Loucy (cell line): ENCODE data around the gene CHERP.

Experiments used
- H2AFZ ChIP-seq: fragments of 200-600 bp; sonication (generic); 2 replicates; pipeline ENCODE4 v1.6.0; 2016; ENCODE audit warnings: antibody characterized with exemption, mild to moderate bottlenecking, low read length, moderate library complexity
- H3F3A ChIP-seq: fragments of 200-600 bp; 2 replicates; pipeline ENCODE4 v1.6.0; 2016; ENCODE audit warnings: antibody characterized with exemption, low read depth, mild to moderate bottlenecking
- H3K27me3 ChIP-seq: fragments of 200-600 bp; sonication (generic); 2 replicates; pipeline ENCODE4 v1.6.1; 2014; ENCODE audit warnings: low read length, mild to moderate bottlenecking; ENCODE audit not compliant: insufficient read depth, poor library complexity, severe bottlenecking
- H3K36me3 ChIP-seq: fragments of 200-600 bp; sonication (generic); 2 replicates; pipeline ENCODE4 v1.6.1; 2016; ENCODE audit warnings: low read length; ENCODE audit not compliant: insufficient read depth
- H3K4me1 ChIP-seq: fragments of 200-600 bp; sonication (generic); 2 replicates; pipeline ENCODE4 v1.5.1; 2014; ENCODE audit warnings: low read length, mild to moderate bottlenecking; ENCODE audit not compliant: insufficient read depth, poor library complexity, severe bottlenecking
- H3K4me2 ChIP-seq: fragments of 200-600 bp; sonication (generic); 2 replicates; pipeline ENCODE4 v1.6.0; 2014; ENCODE audit warnings: antibody characterized with exemption, low read length, low read depth, mild to moderate bottlenecking; ENCODE audit not compliant: poor library complexity, severe bottlenecking
- H3K4me3 ChIP-seq: fragments of 200-600 bp; sonication (generic); 2 replicates; pipeline ENCODE4 v1.5.1; 2014; ENCODE audit warnings: low read length, mild to moderate bottlenecking, mixed read lengths; ENCODE audit not compliant: poor library complexity, severe bottlenecking
- H3K79me2 ChIP-seq: fragments of 200-600 bp; sonication (generic); 2 replicates; pipeline ENCODE4 v1.6.1; 2014; ENCODE audit warnings: low read length; ENCODE audit not compliant: insufficient read depth
- H3K9ac ChIP-seq: fragments of 200-600 bp; sonication (generic); 2 replicates; pipeline ENCODE4 v1.6.0; 2014; ENCODE audit warnings: mild to moderate bottlenecking, low read depth, low read length, moderate library complexity; ENCODE audit not compliant: poor library complexity, severe bottlenecking
- H3K9me2 ChIP-seq: fragments of 200-600 bp; sonication (generic); replicated peaks from 2 replicates; pipeline ENCODE4 v1.6.1; 2016; ENCODE audit warnings: low read depth, low read length, mixed read lengths
- H3K9me3 ChIP-seq: fragments of 200-600 bp; sonication (generic); 2 replicates; pipeline ENCODE4 v1.6.1; 2014; ENCODE audit warnings: mild to moderate bottlenecking, antibody characterized with exemption, low read length, low read depth; ENCODE audit not compliant: insufficient read depth
- H4K20me1 ChIP-seq: fragments of 200-600 bp; sonication (generic); 2 replicates; pipeline ENCODE4 v1.6.0; 2014; ENCODE audit warnings: antibody characterized with exemption, low read length, mild to moderate bottlenecking; ENCODE audit not compliant: insufficient read depth, poor library complexity, severe bottlenecking
- EZH2phosphoT487 ChIP-seq: fragments of 200-600 bp; IDR thresholded peaks from 2 replicates; pipeline ENCODE4 v1.6.1; 2018; ENCODE audit warnings: antibody characterized with exemption, mild to moderate bottlenecking, moderate library complexity, borderline replicate concordance
- TF ChIP-seq, protein P1 (sequence below): fragments of 200-600 bp; sonication (generic); conservative IDR thresholded peaks from 2 replicates; pipeline ENCODE4 v1.5.1; 2014; ENCODE audit warnings: mild to moderate bottlenecking, antibody characterized with exemption, low read length

The CHERP gene

DNA sequence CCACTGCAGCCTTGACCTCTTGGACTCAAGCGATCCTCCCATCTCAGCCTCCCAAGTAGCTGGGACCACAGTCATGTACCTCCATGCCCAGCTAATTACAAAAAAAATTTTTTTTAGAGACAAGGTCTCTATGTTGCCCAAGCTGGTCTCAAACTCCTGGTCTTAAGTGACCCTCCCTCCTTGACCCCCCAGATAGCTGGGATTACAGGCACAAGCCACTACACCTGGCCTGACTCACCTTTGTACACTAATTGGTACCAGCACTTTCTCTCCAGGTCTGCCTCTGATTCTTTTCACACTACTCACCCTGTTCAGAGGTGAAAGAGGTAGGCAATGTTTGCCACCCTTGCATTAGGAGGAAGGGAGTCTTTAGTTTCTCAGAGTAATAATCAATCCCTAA, 64.9 kb downstream of the CHERP start:
- no peaks in the 10 kb centered on the region for H4K20me1 ChIP-seq
- no peaks in the 10 kb centered on the region for H3F3A ChIP-seq
- TF ChIP-seq, protein P1, sequence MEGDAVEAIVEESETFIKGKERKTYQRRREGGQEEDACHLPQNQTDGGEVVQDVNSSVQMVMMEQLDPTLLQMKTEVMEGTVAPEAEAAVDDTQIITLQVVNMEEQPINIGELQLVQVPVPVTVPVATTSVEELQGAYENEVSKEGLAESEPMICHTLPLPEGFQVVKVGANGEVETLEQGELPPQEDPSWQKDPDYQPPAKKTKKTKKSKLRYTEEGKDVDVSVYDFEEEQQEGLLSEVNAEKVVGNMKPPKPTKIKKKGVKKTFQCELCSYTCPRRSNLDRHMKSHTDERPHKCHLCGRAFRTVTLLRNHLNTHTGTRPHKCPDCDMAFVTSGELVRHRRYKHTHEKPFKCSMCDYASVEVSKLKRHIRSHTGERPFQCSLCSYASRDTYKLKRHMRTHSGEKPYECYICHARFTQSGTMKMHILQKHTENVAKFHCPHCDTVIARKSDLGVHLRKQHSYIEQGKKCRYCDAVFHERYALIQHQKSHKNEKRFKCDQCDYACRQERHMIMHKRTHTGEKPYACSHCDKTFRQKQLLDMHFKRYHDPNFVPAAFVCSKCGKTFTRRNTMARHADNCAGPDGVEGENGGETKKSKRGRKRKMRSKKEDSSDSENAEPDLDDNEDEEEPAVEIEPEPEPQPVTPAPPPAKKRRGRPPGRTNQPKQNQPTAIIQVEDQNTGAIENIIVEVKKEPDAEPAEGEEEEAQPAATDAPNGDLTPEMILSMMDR, result no peak
- TF ChIP-seq EZH2phosphoT487, result no peak
- no peaks in the 10 kb centered on the region for H3K9me2 ChIP-seq
- no peaks in the 10 kb centered on the region for H3K79me2 ChIP-seq
- no peak overlapping the region for H3K4me2 ChIP-seq
- H2AFZ ChIP-seq, result no peak overlapping the region
- no peak overlapping the region for H3K4me3 ChIP-seq
- no peaks in the 10 kb centered on the region for H3K9me3 ChIP-seq
- H3K4me1 ChIP-seq, result peaks cover 2% of the 10 kb centered on the region
- no peaks in the 10 kb centered on the region for H3K36me3 ChIP-seq
- H3K9ac ChIP-seq, result no peak overlapping the region
- no peaks in the 10 kb centered on the region for H3K27me3 ChIP-seq

- Histone ChIP-seq H3K27me3 (no peaks in the 10 kb centered on the region), H3K9me3 (no peaks in the 10 kb centered on the region), H2AFZ (no peak overlapping the region), H3K36me3 (no peaks in the 10 kb centered on the region), H3F3A (no peaks in the 10 kb centered on the region), H4K20me1 (peaks cover under 1% of the 10 kb centered on the region), H3K9ac (no peak overlapping the region), H3K4me2 (no peak overlapping the region), H3K79me2 (peaks cover 2% of the 10 kb centered on the region), H3K4me1 (peaks cover 5% of the 10 kb centered on the region), H3K9me2 (no peaks in the 10 kb centered on the region), H3K4me3 (no peak overlapping the region)
- no peak for TF ChIP-seq EZH2phosphoT487
- TF ChIP-seq, protein P1, result no peak
These were observed 65.8 kb downstream of the CHERP start for GRCh38 chr19:16476401-16476800.

GRCh38 chr19:16473875-16474392, 68.3 kb downstream of the CHERP start:
- TF ChIP-seq, protein P1, result no peak
- TF ChIP-seq EZH2phosphoT487, result no peak
- Histone ChIP-seq H3K79me2 (peaks cover 27% of the 10 kb centered on the region), H3K9ac (no peak overlapping the region), H3K9me3 (no peaks in the 10 kb centered on the region), H3K36me3 (no peaks in the 10 kb centered on the region), H3K9me2 (no peaks in the 10 kb centered on the region), H3K4me3 (no peak overlapping the region), H2AFZ (no peak overlapping the region), H3K4me1 (peaks cover 23% of the 10 kb centered on the region), H3F3A (no peaks in the 10 kb centered on the region), H4K20me1 (peaks cover 18% of the 10 kb centered on the region), H3K4me2 (no peak overlapping the region), H3K27me3 (no peaks in the 10 kb centered on the region)
